Peyer's patch (tissue), 4 donors: Measurements from ENCODE around the gene KANSL3. TPM values are rescaled to one million over a fixed set of nuclear protein-coding genes. Genes with fewer than 3 reads are reported as not detected.
"Not testable (repeated sequence)": the region's sequence is repeated elsewhere in the genome, so short reads cannot be mapped to it uniquely, and the experiment has no call there.

Source experiments
- DNase-seq, 3 donors: peaks; one replicate each; pipeline ENCODE4 v3.0.0-alpha.2; 2017 to 2019
- H3K27ac ChIP-seq, 4 donors: fragments of 200-600 bp; sonication (generic); one replicate each; pipeline ENCODE4 v1.5.1; 2016 to 2019
- H3K27me3 ChIP-seq, 2 donors: fragments of 200-600 bp; sonication (generic); one replicate each; pipeline ENCODE4 v1.5.1; 2019
- H3K36me3 ChIP-seq, 3 donors: fragments of 200-600 bp; sonication (generic); one replicate each; pipeline ENCODE4 v1.5.1; 2016 to 2019
- H3K4me1 ChIP-seq, 4 donors: fragments of 200-600 bp; sonication (generic); one replicate each; pipeline ENCODE4 v1.5.1; 2016 to 2019
- H3K4me3 ChIP-seq, 4 donors: fragments of 200-600 bp; sonication (generic); 1 replicate in 3 of 4; 2 replicates in 1 of 4; pipeline ENCODE4 v1.5.1; 2016 to 2019; ENCODE audit warnings: mild to moderate bottlenecking in 1 of 4
- H3K9me3 ChIP-seq, 4 donors: fragments of 200-600 bp; sonication (generic); one replicate each; pipeline ENCODE4 v1.5.1; 2016 to 2019; ENCODE audit warnings: mild to moderate bottlenecking in 1 of 4
- POLR2A ChIP-seq, 2 donors: fragments of 450-650 bp; IDR thresholded peaks; one replicate each; pipeline ENCODE4 v1.5.1; 2017; ENCODE audit warnings: antibody characterized with exemption in 2 of 2, mild to moderate bottlenecking in 2 of 2, moderate library complexity in 2 of 2
- total RNA-seq, 4 donors: library from RNA; depleted of rRNA; stranded (reverse); fragments of >200 nt; gene quantifications; one replicate each; pipeline ENCODE4 v1.1.0, GENCODE V29; 2016
- TF ChIP-seq, protein P1 (sequence below), 6 experiments: fragments of 450-650 bp in 4 of 6; fragments of 200-600 bp in 2 of 6; sonication (generic) in 1 of 6; IDR thresholded peaks; one replicate each; pipeline ENCODE4 v1.5.1; 2017 to 2019; ENCODE audit warnings: antibody characterized with exemption in 6 of 6, mild to moderate bottlenecking in 3 of 6, moderate library complexity in 1 of 6

Gene KANSL3
- total RNA-seq, 4 donors from 2014 or later = 31.5 to 69.2 (median 59.6) TPM

DNA sequence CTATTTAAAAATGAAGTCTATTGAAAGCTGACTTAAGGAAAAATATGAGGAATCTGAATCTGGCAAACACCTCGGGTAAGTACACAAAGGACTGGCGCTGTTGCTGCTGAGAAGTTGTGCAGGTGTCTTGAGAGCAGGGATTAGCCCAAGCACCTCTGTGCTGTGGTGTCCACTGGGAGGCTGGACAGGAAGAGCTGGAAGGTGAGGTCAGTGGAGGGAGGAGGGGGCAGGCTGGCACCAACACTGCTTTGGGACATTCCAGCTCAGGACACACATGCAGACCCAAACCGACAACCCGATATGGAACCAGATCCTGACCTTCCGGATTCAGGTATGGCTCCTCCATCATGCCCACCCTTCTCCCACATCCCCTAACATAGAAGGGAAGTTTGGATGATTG lies 25.1 kb upstream of the KANSL3 start:
- Histone ChIP-seq H3K27ac (no peak overlapping the region), H3K36me3 (no peaks in the 10 kb centered on the region), H3K9me3 (no peaks in the 10 kb centered on the region), H3K4me1 (no peaks in the 10 kb centered on the region), H3K4me3 (no peak overlapping the region), H3K27me3 (no peaks in the 10 kb centered on the region)
- no peak for TF ChIP-seq POLR2A (IDR thresholded peaks at IDR 0.05)
- TF ChIP-seq, protein P1, sequence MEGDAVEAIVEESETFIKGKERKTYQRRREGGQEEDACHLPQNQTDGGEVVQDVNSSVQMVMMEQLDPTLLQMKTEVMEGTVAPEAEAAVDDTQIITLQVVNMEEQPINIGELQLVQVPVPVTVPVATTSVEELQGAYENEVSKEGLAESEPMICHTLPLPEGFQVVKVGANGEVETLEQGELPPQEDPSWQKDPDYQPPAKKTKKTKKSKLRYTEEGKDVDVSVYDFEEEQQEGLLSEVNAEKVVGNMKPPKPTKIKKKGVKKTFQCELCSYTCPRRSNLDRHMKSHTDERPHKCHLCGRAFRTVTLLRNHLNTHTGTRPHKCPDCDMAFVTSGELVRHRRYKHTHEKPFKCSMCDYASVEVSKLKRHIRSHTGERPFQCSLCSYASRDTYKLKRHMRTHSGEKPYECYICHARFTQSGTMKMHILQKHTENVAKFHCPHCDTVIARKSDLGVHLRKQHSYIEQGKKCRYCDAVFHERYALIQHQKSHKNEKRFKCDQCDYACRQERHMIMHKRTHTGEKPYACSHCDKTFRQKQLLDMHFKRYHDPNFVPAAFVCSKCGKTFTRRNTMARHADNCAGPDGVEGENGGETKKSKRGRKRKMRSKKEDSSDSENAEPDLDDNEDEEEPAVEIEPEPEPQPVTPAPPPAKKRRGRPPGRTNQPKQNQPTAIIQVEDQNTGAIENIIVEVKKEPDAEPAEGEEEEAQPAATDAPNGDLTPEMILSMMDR (IDR thresholded peaks at IDR 0.05) = no peak
- no peak for DNase-seq

DNA sequence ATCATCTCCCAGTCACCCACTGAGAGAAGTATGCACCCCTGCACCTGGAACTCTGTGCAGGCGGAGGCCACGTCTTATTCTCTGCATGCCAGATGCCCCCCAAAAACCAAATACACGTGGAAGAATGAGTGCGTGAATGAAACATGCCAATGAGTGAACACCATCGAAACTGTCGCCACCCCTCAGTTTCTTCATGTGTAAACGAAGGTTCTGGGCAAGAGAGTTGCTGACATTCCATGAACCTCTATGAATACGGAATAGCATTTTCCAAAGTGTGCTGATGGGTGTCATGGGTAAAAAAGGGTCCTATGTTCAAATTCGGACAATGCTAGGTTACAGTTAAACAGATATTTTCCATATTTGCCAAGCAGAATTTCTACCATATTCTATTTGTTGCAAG lies 24.2 kb upstream of the KANSL3 start:
- Histone ChIP-seq H3K4me3 (no peak overlapping the region), H3K36me3 (no peaks in the 10 kb centered on the region), H3K4me1 (no peaks in the 10 kb centered on the region), H3K27ac (no peak overlapping the region), H3K9me3 (no peaks in the 10 kb centered on the region), H3K27me3 (no peaks in the 10 kb centered on the region)
- TF ChIP-seq POLR2A (IDR thresholded peaks at IDR 0.05) = no peak
- TF ChIP-seq, protein P1 (IDR thresholded peaks at IDR 0.05) = no peak
- DNase-seq = no peak

- Histone ChIP-seq H3K4me3 (no peak overlapping the region), H3K27ac (no peak overlapping the region), H3K9me3 (no peaks in the 10 kb centered on the region), H3K4me1 (no peaks in the 10 kb centered on the region), H3K27me3 (no peaks in the 10 kb centered on the region), H3K36me3 (no peaks in the 10 kb centered on the region)
- no peak for DNase-seq
- TF ChIP-seq POLR2A (IDR thresholded peaks at IDR 0.05) = no peak
- TF ChIP-seq, protein P1 (IDR thresholded peaks at IDR 0.05) = no peak
Measured at GRCh38 chr2:96661324-96661723, 23.2 kb upstream of the KANSL3 start.

GRCh38 chr2:96656540-96656939 lies 18.4 kb upstream of the KANSL3 start:
- TF ChIP-seq POLR2A (IDR thresholded peaks at IDR 0.05) = no peak
- TF ChIP-seq, protein P1 (IDR thresholded peaks at IDR 0.05) = no peak
- Histone ChIP-seq H3K4me1 (no peaks in the 10 kb centered on the region), H3K9me3 (no peaks in the 10 kb centered on the region), H3K27me3 (no peaks in the 10 kb centered on the region), H3K36me3 (no peaks in the 10 kb centered on the region), H3K27ac (no peak overlapping the region), H3K4me3 (no peak overlapping the region)
- DNase-seq = no peak

DNA sequence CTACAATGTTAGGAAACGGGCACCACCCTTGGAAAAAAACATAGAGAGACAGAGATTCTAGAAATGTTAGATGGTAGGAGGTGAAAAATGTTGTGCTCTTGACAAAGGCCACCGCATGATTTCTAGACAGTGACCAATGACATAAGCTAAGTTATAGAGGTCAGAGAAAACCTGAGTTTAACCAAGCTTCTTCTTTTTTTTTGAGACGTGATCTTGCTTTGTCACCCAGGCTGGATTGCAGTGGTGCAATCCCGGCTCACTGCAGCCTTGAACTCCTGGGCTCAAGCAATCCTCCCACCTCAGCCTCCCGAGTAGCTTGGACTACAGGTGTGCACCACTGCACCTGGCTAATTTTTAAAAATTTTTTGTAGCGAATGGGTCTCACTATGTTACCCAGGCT lies 17.4 kb upstream of the KANSL3 start:
- Histone ChIP-seq H3K27me3 (no peaks in the 10 kb centered on the region), H3K9me3 (no peaks in the 10 kb centered on the region), H3K4me3 (no peak overlapping the region), H3K27ac (no peak overlapping the region), H3K4me1 (no peaks in the 10 kb centered on the region), H3K36me3 (no peaks in the 10 kb centered on the region)
- peak in 1 of 3 donors; percentile 13 for DNase-seq
- no peak for TF ChIP-seq POLR2A (IDR thresholded peaks at IDR 0.05)
- TF ChIP-seq, protein P1 (IDR thresholded peaks at IDR 0.05) = no peak

DNA sequence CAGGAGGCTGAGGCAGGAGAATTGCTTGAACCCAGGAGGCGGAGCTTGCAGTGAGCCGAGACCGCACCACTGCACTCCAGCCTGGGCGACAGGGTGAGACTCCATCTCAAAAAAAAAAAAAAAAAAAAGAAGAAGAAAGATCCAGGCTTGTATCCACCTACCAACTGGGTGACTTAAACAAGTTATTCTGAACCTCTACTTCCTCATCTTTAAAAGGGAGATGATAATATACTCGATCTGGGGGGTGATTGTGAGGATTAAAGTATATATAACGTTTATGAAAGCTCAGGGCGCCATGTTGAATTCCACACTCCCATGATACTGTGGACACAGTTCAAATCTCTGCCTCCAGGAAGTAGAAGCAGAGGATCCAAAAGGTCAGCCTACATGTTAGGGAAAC lies 16.7 kb upstream of the KANSL3 start:
- not testable (repeated sequence) for H3K4me1 ChIP-seq, H3K27ac ChIP-seq, H3K9me3 ChIP-seq, DNase-seq, H3K4me3 ChIP-seq, H3K27me3 ChIP-seq, H3K36me3 ChIP-seq
